Calu3 (cell line): ENCODE data around the gene FASTKD1. TPM values are rescaled to one million over a fixed set of nuclear protein-coding genes. Genes with fewer than 3 reads are reported as not detected.

Source experiments
- BruUV-seq: library from RNA; stranded (reverse); fragments of 400-500 nt; replicated peaks from 2 replicates; lab custom pipeline; 2021; lab: Mats Ljungman, UMichigan
- CTCF ChIA-PET: fragments of 300-600 bp; sonication (Branson Sonifier 250); formaldehyde crosslinking; loops from one replicate; lab custom pipeline; 2022; ENCODE audit warnings: antibody characterized with exemption; lab: Charles Lee
- DNase-seq: peaks from one replicate; pipeline ENCODE4 v3.0.0; 2022
- H3K27ac Mint-ChIP-seq: one replicate; pipeline ENCODE4 v1.8.0; 2022; ENCODE audit warnings: mixed read lengths; ENCODE audit not compliant: unreplicated experiment
- H3K27me3 Mint-ChIP-seq: one replicate; pipeline ENCODE4 v1.8.0; 2022; ENCODE audit warnings: mixed read lengths; ENCODE audit not compliant: unreplicated experiment
- H3K36me3 Mint-ChIP-seq: one replicate; pipeline ENCODE4 v1.8.0; 2022; ENCODE audit warnings: mild to moderate bottlenecking, moderate library complexity, mixed read lengths; ENCODE audit not compliant: insufficient read depth, unreplicated experiment
- H3K4me1 Mint-ChIP-seq: one replicate; pipeline ENCODE4 v1.8.0; 2022; ENCODE audit warnings: mild to moderate bottlenecking, low read depth, mixed read lengths; ENCODE audit not compliant: unreplicated experiment
- H3K4me3 Mint-ChIP-seq: one replicate; pipeline ENCODE4 v1.8.0; 2022; ENCODE audit warnings: mild to moderate bottlenecking, low read depth, moderate library complexity, mixed read lengths; ENCODE audit not compliant: unreplicated experiment
- H3K9me3 Mint-ChIP-seq: one replicate; pipeline ENCODE4 v1.8.0; 2022; ENCODE audit warnings: low read depth, mixed read lengths; ENCODE audit not compliant: unreplicated experiment
- CTCF ChIP-seq: fragments of 200-600 bp; IDR thresholded peaks from one replicate; pipeline ENCODE4 v1.8.0; 2022; ENCODE audit warnings: antibody characterized with exemption; ENCODE audit not compliant: unreplicated experiment
- intact Hi-C: fragments of 100-400 bp; cut with micrococcal nuclease; formaldehyde crosslinking; loops from one replicate; pipeline ENCODE4 v1.10.0; 2022; ENCODE audit not compliant: unreplicated experiment
- total RNA-seq: library from RNA; stranded (reverse); gene quantifications from 2 replicates; pipeline ENCODE4 v1.2.3, GENCODE V29; 2022

FASTKD1 gene
- total RNA-seq, 1 experiment from 2014 or later: 27.0 TPM

- BruUV-seq: no TSS peak
- Mint-ChIP-seq H3K4me1 (no peaks in the 10 kb centered on the region), H3K36me3 (no peaks in the 10 kb centered on the region), H3K4me3 (no peak overlapping the region), H3K9me3 (no peaks in the 10 kb centered on the region), H3K27me3 (no peaks in the 10 kb centered on the region), H3K27ac (no peak overlapping the region)
- no peak for TF ChIP-seq CTCF
- intact Hi-C loops: no loop called here
- DNase-seq: no peak
- CTCF ChIA-PET: no interaction called here
Observed at GRCh38 chr2:169490834-169491233, 82.8 kb downstream of the FASTKD1 start.

GRCh38 chr2:169486487-169486886 lies 87.2 kb downstream of the FASTKD1 start:
- Mint-ChIP-seq H3K4me1 (no peaks in the 10 kb centered on the region), H3K9me3 (no peaks in the 10 kb centered on the region), H3K36me3 (no peaks in the 10 kb centered on the region), H3K4me3 (no peak overlapping the region), H3K27ac (no peak overlapping the region), H3K27me3 (no peaks in the 10 kb centered on the region)
- no peak for DNase-seq
- intact Hi-C loops: no loop called here
- CTCF ChIA-PET: no interaction called here
- TF ChIP-seq CTCF: no peak
- no TSS peak for BruUV-seq

- TF ChIP-seq CTCF: no peak
- H3K4me3 Mint-ChIP-seq: no peak overlapping the region
- H3K36me3 Mint-ChIP-seq: no peaks in the 10 kb centered on the region
- DNase-seq: no peak
- no peaks in the 10 kb centered on the region for H3K4me1 Mint-ChIP-seq
- no TSS peak for BruUV-seq
- intact Hi-C loops: no loop called here
- CTCF ChIA-PET: no interaction called here
- H3K27ac Mint-ChIP-seq: no peak overlapping the region
- no peaks in the 10 kb centered on the region for H3K27me3 Mint-ChIP-seq
- no peaks in the 10 kb centered on the region for H3K9me3 Mint-ChIP-seq
Observed at GRCh38 chr2:169485650-169486138, 88.0 kb downstream of the FASTKD1 start.

- Mint-ChIP-seq H3K27me3 (no peaks in the 10 kb centered on the region), H3K27ac (no peak overlapping the region), H3K4me3 (peak overlapping the region; percentile 82), H3K36me3 (peaks cover 15% of the 10 kb centered on the region), H3K9me3 (no peaks in the 10 kb centered on the region), H3K4me1 (peaks cover 8% of the 10 kb centered on the region)
- CTCF ChIA-PET: interaction anchor here (0.7 to 1.7 kb wide), 2 partner anchors 11 to 14 kb away, joined by 3 to 6 read pairs; no protein-coding TSS in a partner anchor
- BruUV-seq: no TSS peak
- intact Hi-C loops: no loop called here
- DNase-seq: no peak
- no peak for TF ChIP-seq CTCF
Observed at GRCh38 chr2:169480079-169480465, 93.6 kb downstream of the FASTKD1 start.

Other genes starting within 250 kb of the FASTKD1 start
- 0.49 and 0.66 TPM in 2 replicates for gene LRP2, start 211.3 kb downstream of the FASTKD1 start, total RNA-seq
- 3.3 and 3.9 TPM in 2 replicates for gene BBS5, start 94.4 kb downstream of the FASTKD1 start, total RNA-seq
- 0.21 TPM in 1 of 2 replicates, not detected in the other for gene KLHL41, start 64.2 kb downstream of the FASTKD1 start, total RNA-seq
- 55.4 and 58.3 TPM in 2 replicates for gene PPIG, start 10.5 kb upstream of the FASTKD1 start, total RNA-seq
- gene CFAP210, start 120.5 kb upstream of the FASTKD1 start, total RNA-seq: 0.17 TPM in 1 of 2 replicates, not detected in the other
- 9.9 and 12.7 TPM in 2 replicates for gene PHOSPHO2, start 120.6 kb upstream of the FASTKD1 start, total RNA-seq
- gene KLHL23, start 160.0 kb upstream of the FASTKD1 start, total RNA-seq: 40.4 and 49.5 TPM in 2 replicates
- 143 TPM in 2 replicates for gene SSB, start 225.0 kb upstream of the FASTKD1 start, total RNA-seq